Loucy (cell line): Measurements from ENCODE around the gene DUSP2.

Experiments
- H2AFZ ChIP-seq: fragments of 200-600 bp; sonication (generic); 2 replicates; pipeline ENCODE4 v1.6.0; 2016; ENCODE audit warnings: antibody characterized with exemption, mild to moderate bottlenecking, low read length, moderate library complexity
- H3F3A ChIP-seq: fragments of 200-600 bp; 2 replicates; pipeline ENCODE4 v1.6.0; 2016; ENCODE audit warnings: antibody characterized with exemption, low read depth, mild to moderate bottlenecking
- H3K27me3 ChIP-seq: fragments of 200-600 bp; sonication (generic); 2 replicates; pipeline ENCODE4 v1.6.1; 2014; ENCODE audit warnings: low read length, mild to moderate bottlenecking; ENCODE audit not compliant: insufficient read depth, poor library complexity, severe bottlenecking
- H3K36me3 ChIP-seq: fragments of 200-600 bp; sonication (generic); 2 replicates; pipeline ENCODE4 v1.6.1; 2016; ENCODE audit warnings: low read length; ENCODE audit not compliant: insufficient read depth
- H3K4me1 ChIP-seq: fragments of 200-600 bp; sonication (generic); 2 replicates; pipeline ENCODE4 v1.5.1; 2014; ENCODE audit warnings: low read length, mild to moderate bottlenecking; ENCODE audit not compliant: insufficient read depth, poor library complexity, severe bottlenecking
- H3K4me2 ChIP-seq: fragments of 200-600 bp; sonication (generic); 2 replicates; pipeline ENCODE4 v1.6.0; 2014; ENCODE audit warnings: antibody characterized with exemption, low read length, low read depth, mild to moderate bottlenecking; ENCODE audit not compliant: poor library complexity, severe bottlenecking
- H3K4me3 ChIP-seq: fragments of 200-600 bp; sonication (generic); 2 replicates; pipeline ENCODE4 v1.5.1; 2014; ENCODE audit warnings: low read length, mild to moderate bottlenecking, mixed read lengths; ENCODE audit not compliant: poor library complexity, severe bottlenecking
- H3K79me2 ChIP-seq: fragments of 200-600 bp; sonication (generic); 2 replicates; pipeline ENCODE4 v1.6.1; 2014; ENCODE audit warnings: low read length; ENCODE audit not compliant: insufficient read depth
- H3K9ac ChIP-seq: fragments of 200-600 bp; sonication (generic); 2 replicates; pipeline ENCODE4 v1.6.0; 2014; ENCODE audit warnings: mild to moderate bottlenecking, low read depth, low read length, moderate library complexity; ENCODE audit not compliant: poor library complexity, severe bottlenecking
- H3K9me2 ChIP-seq: fragments of 200-600 bp; sonication (generic); replicated peaks from 2 replicates; pipeline ENCODE4 v1.6.1; 2016; ENCODE audit warnings: low read depth, low read length, mixed read lengths
- H3K9me3 ChIP-seq: fragments of 200-600 bp; sonication (generic); 2 replicates; pipeline ENCODE4 v1.6.1; 2014; ENCODE audit warnings: mild to moderate bottlenecking, antibody characterized with exemption, low read length, low read depth; ENCODE audit not compliant: insufficient read depth
- H4K20me1 ChIP-seq: fragments of 200-600 bp; sonication (generic); 2 replicates; pipeline ENCODE4 v1.6.0; 2014; ENCODE audit warnings: antibody characterized with exemption, low read length, mild to moderate bottlenecking; ENCODE audit not compliant: insufficient read depth, poor library complexity, severe bottlenecking
- CTCF ChIP-seq: fragments of 200-600 bp; sonication (generic); conservative IDR thresholded peaks from 2 replicates; pipeline ENCODE4 v1.5.1; 2014; ENCODE audit warnings: mild to moderate bottlenecking, antibody characterized with exemption, low read length
- EZH2phosphoT487 ChIP-seq: fragments of 200-600 bp; IDR thresholded peaks from 2 replicates; pipeline ENCODE4 v1.6.1; 2018; ENCODE audit warnings: antibody characterized with exemption, mild to moderate bottlenecking, moderate library complexity, borderline replicate concordance

The DUSP2 gene

GRCh38 chr2:96181529-96181928 is 36.3 kb upstream of the DUSP2 start:
- Histone ChIP-seq H3K4me2 (no peak overlapping the region), H3K4me1 (peaks cover 5% of the 10 kb centered on the region), H3K36me3 (peaks cover 28% of the 10 kb centered on the region; the same call in 1 of the 2 replicates), H3K79me2 (no peaks in the 10 kb centered on the region), H3K27me3 (no peaks in the 10 kb centered on the region), H3K9me3 (no peaks in the 10 kb centered on the region), H3K9me2 (no peaks in the 10 kb centered on the region), H2AFZ (no peak overlapping the region), H4K20me1 (no peaks in the 10 kb centered on the region), H3K4me3 (no peak overlapping the region), H3K9ac (no peak overlapping the region), H3F3A (0 out of 2 replicates have a peak, but pooled peaks cover 2% of the 10 kb centered on the region)
- TF ChIP-seq EZH2phosphoT487: no peak
- TF ChIP-seq CTCF: no peak

GRCh38 chr2:96180521-96180920 is 35.3 kb upstream of the DUSP2 start:
- 0 out of 2 replicates have a peak, but pooled peaks cover 2% of the 10 kb centered on the region for H3F3A ChIP-seq
- no peak overlapping the region for H3K9ac ChIP-seq
- no peak overlapping the region for H2AFZ ChIP-seq
- H3K4me1 ChIP-seq: peaks cover 5% of the 10 kb centered on the region
- H3K9me2 ChIP-seq: no peaks in the 10 kb centered on the region
- H4K20me1 ChIP-seq: no peaks in the 10 kb centered on the region
- H3K9me3 ChIP-seq: no peaks in the 10 kb centered on the region
- H3K79me2 ChIP-seq: no peaks in the 10 kb centered on the region
- H3K27me3 ChIP-seq: no peaks in the 10 kb centered on the region
- TF ChIP-seq EZH2phosphoT487 (no peak), CTCF (no peak)
- peaks cover 18% of the 10 kb centered on the region; the same call in 1 of the 2 replicates for H3K36me3 ChIP-seq
- H3K4me2 ChIP-seq: no peak overlapping the region
- H3K4me3 ChIP-seq: no peak overlapping the region

GRCh38 chr2:96180002-96180401 is 34.8 kb upstream of the DUSP2 start:
- no peak overlapping the region for H3K4me2 ChIP-seq
- no peaks in the 10 kb centered on the region for H3K27me3 ChIP-seq
- 0 out of 2 replicates have a peak, but pooled peaks cover 2% of the 10 kb centered on the region for H3F3A ChIP-seq
- H3K36me3 ChIP-seq: peaks cover 13% of the 10 kb centered on the region; the same call in 1 of the 2 replicates
- no peak overlapping the region for H3K4me3 ChIP-seq
- H3K79me2 ChIP-seq: no peaks in the 10 kb centered on the region
- H3K9me3 ChIP-seq: no peaks in the 10 kb centered on the region
- TF ChIP-seq CTCF (no peak), EZH2phosphoT487 (no peak)
- no peaks in the 10 kb centered on the region for H4K20me1 ChIP-seq
- H3K9ac ChIP-seq: no peak overlapping the region
- no peak overlapping the region for H2AFZ ChIP-seq
- no peaks in the 10 kb centered on the region for H3K9me2 ChIP-seq
- H3K4me1 ChIP-seq: peaks cover 5% of the 10 kb centered on the region
